Pancreas (tissue), 10 donors: ENCODE results near the gene FDCSP. TPM values are rescaled to one million over a fixed set of nuclear protein-coding genes. Genes with fewer than 3 reads are reported as not detected.
"Not testable (repeated sequence)": the region's sequence is repeated elsewhere in the genome, so short reads cannot be mapped to it uniquely, and the experiment has no call there.

ENCODE experiments used
- ATAC-seq, 4 donors: fragments of 200-7000 bp; cut with Tn5 transposase; one replicate each; pipeline versions ENCODE4 v1.8.0 to v1.9.1; 2020; ENCODE audit warnings: mild to moderate bottlenecking in 4 of 4, moderate library complexity in 4 of 4
- DNase-seq, 6 donors: peaks; one replicate each; pipeline ENCODE4 v3.0.0-alpha.2; 2020
- FAIRE-seq: peaks from 2 replicates; lab custom pipeline; 2012; peaks lifted over from hg19 to GRCh38; lab: Jason Lieb, UNC
- H3K27ac ChIP-seq, 4 donors: fragments of 200-600 bp; sonication (generic); 1 replicate in 3 of 4; 2 replicates in 1 of 4; pipeline versions ENCODE4 v1.5.0 to v1.8.0; 2020
- H3K27me3 ChIP-seq, 4 donors: fragments of 200-600 bp; one replicate each; pipeline ENCODE4 v1.8.0; 2021
- H3K36me3 ChIP-seq, 3 donors: fragments of 200-600 bp; sonication (generic) in 1 of 3; one replicate each; pipeline versions ENCODE4 v1.5.0 to v1.8.0; 2020 to 2021
- H3K4me1 ChIP-seq, 3 donors: fragments of 200-600 bp; one replicate each; pipeline ENCODE4 v1.8.0; 2021
- H3K4me3 ChIP-seq, 4 donors: fragments of 200-600 bp; sonication (generic) in 2 of 4; one replicate each; pipeline versions ENCODE4 v1.5.0 to v1.8.0; 2020 to 2021
- H3K9me3 ChIP-seq, 4 donors: fragments of 200-600 bp; one replicate each; pipeline ENCODE4 v1.8.0; 2021
- WGBS, 2 donors: extraction: QIAGEN DNeasy Blood & Tissue Kit; methylation state at CpG; one replicate each; pipeline ENCODE4 v1.1.7; 2013; 5-methylcytosine and 5-hydroxymethylcytosine counted together
- intact Hi-C, 3 donors: fragments of 100-400 bp; cut with DNase I; formaldehyde crosslinking; loops; one replicate each; pipeline versions ENCODE4 v1.11.1 to v1.14.2; 2022
- polyA plus RNA-seq, 2 donors: library from polyadenylated mRNA; stranded (reverse); fragments of 200-250 nt; gene quantifications; one replicate each; pipeline ENCODE4 v1.2.3, GENCODE V29; 2013
- total RNA-seq, 6 donors: library from RNA; stranded (reverse); fragmentation: NEBNext Ultra II Directional in 4 of 6; extraction: Animal tissue kit (Norgen Biotek cat#: 25700) in 4 of 6; gene quantifications; one replicate each; pipeline versions ENCODE4 v1.2.1 to v1.2.4, GENCODE V29; 2021 to 2023
- TF ChIP-seq, protein P1 (sequence below), 4 donors: fragments of 200-600 bp; sonication (generic) in 3 of 4; IDR thresholded peaks; one replicate each; pipeline versions ENCODE4 v1.5.0 to v1.8.0; 2021; ENCODE audit warnings: antibody characterized with exemption in 4 of 4
- donor health status: healthy with polysubstance abuse.
- donor health status: DM: no; HTN: no; CAD: no; lungs with moderate emphysema.
- donor health status: DM: no; HTN: no; CAD: no.
- donor health status: control.
- donor health status: control.
- donor health status: Bipolar disorder and iron deficiency.
- donor health status: DM: yes; HTN: yes; CAD: no.
- donor health status: DM: no; HTN: no; CAD: no.
- donor health status: DM: no; HTN: no; CAD: no.
- donor health status: DM: yes; HTN: yes; CAD: no.

Gene FDCSP
- total and polyA plus RNA-seq, 8 donors, result 0.28 to 0.94 (median 0.61) TPM; not detected in 5

DNA sequence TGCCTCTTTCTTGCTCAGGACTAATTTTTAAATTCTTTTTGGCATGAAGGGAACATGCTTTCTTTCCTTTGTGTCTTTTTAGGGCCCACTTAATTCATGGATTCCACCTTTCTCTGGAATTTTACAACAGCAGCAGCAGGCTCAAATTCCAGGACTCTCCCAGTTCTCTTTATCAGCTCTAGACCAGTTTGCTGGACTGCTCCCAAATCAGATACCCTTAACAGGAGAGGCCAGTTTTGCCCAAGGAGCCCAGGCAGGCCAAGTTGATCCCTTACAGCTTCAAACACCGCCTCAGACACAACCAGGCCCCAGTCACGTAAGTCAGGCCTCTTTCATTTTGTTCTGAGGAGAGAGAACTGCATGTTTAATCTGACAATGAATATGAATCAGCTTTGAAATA, 28.1 kb upstream of the FDCSP start:
- intact Hi-C loops, result no loop called here
- no peaks in the 10 kb centered on the region for H3K9me3 ChIP-seq
- H3K27ac ChIP-seq, result peak overlapping the region in 1 of 4 donors; percentile 21
- no peaks in the 10 kb centered on the region for H3K36me3 ChIP-seq
- ATAC-seq, result peak; percentile 77 to 98 (median 94)
- no peak overlapping the region for H3K4me3 ChIP-seq
- no peaks in the 10 kb centered on the region for H3K27me3 ChIP-seq
- peaks cover 0 to 22% (median 15%) of the 10 kb centered on the region in 3 donors for H3K4me1 ChIP-seq
- no peak for FAIRE-seq
- DNase-seq, result peak in 5 of 6 donors; percentile 29 to 67 (median 34)
- TF ChIP-seq, protein P1, sequence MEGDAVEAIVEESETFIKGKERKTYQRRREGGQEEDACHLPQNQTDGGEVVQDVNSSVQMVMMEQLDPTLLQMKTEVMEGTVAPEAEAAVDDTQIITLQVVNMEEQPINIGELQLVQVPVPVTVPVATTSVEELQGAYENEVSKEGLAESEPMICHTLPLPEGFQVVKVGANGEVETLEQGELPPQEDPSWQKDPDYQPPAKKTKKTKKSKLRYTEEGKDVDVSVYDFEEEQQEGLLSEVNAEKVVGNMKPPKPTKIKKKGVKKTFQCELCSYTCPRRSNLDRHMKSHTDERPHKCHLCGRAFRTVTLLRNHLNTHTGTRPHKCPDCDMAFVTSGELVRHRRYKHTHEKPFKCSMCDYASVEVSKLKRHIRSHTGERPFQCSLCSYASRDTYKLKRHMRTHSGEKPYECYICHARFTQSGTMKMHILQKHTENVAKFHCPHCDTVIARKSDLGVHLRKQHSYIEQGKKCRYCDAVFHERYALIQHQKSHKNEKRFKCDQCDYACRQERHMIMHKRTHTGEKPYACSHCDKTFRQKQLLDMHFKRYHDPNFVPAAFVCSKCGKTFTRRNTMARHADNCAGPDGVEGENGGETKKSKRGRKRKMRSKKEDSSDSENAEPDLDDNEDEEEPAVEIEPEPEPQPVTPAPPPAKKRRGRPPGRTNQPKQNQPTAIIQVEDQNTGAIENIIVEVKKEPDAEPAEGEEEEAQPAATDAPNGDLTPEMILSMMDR (IDR thresholded peaks at IDR 0.05), result no peak
- WGBS, 2 donors, result 11 to 16% methylated on average over 2 of the region's 2 CpGs

DNA sequence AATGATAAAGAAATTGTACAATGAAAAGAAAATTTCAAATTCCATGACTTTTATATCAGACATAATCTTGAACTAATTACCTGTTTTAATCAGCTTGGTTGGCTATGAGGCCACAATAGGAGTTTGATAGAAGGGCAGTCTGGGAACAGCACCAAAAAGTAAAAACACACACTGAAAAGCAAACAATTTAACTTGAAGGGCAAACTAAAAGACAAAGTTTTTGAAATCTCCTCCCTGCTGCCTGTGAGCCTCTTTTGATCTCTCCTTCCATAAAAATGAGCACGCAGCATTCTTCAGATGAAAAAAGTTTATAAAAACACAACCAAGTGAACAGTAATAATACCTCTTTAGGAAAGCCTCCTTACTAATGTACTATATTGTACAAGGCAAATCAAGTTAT, 22.3 kb upstream of the FDCSP start:
- peak in 2 of 4 donors; percentile 70 to 74 for ATAC-seq
- FAIRE-seq, result no peak
- no peak for DNase-seq
- 8 to 15% methylated on average over 1 of the region's 1 CpG for WGBS, 2 donors
- TF ChIP-seq, protein P1 (IDR thresholded peaks at IDR 0.05), result no peak
- Histone ChIP-seq H3K27me3 (no peaks in the 10 kb centered on the region), H3K4me1 (peaks cover 0 to 17% (median 9%) of the 10 kb centered on the region in 3 donors), H3K36me3 (no peaks in the 10 kb centered on the region), H3K27ac (no peak overlapping the region), H3K9me3 (no peaks in the 10 kb centered on the region), H3K4me3 (no peak overlapping the region)
- intact Hi-C loops, result no loop called here

DNA sequence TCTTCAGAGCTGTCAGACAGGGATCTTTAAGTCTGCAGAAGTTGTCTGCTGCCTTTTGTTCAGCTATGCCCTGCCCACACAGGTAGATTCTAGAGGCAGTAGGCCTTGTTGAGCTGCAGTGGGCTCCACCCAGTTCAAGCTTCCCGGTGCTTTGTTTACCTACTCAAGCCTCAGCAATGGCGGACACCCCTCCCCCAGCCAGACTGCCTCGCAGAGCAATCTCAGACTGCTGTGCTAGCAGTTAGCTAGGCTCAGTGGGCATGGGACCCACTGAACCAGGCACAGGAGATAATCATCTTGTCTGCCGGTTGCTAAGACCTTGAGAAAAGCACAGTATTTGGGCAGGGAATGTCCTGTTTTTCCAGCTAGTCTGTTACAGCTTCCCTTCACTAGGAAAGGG, 13.2 kb upstream of the FDCSP start:
- H3K27me3 ChIP-seq, intact Hi-C loops, H3K4me1 ChIP-seq, H3K4me3 ChIP-seq, DNase-seq, H3K36me3 ChIP-seq, H3K27ac ChIP-seq, ATAC-seq, FAIRE-seq, H3K9me3 ChIP-seq: not testable (repeated sequence)
- WGBS, 2 donors, result 43 to 53% methylated on average over 4 of the region's 4 CpGs

DNA sequence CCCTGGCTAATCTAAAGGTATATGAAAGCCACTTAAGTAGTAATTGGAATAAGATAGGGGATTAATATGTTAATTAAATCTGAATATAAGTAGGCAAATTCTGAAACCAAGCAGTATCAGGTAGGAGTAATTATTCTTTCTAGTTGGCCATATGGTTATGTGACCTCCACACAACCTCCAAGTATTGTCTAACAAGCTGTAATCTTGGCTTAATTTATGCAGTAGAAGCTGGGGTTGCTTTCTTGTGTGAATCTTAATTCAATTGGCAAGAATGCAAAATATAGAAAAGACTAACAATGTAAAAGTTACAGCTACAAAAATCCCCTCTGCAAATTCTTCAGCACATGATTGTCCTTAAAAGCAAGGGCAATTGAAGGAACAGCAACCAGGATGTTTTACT, 9.8 kb upstream of the FDCSP start:
- intact Hi-C loops, H3K36me3 ChIP-seq, DNase-seq, H3K27ac ChIP-seq, ATAC-seq, H3K4me3 ChIP-seq, H3K27me3 ChIP-seq, H3K9me3 ChIP-seq, FAIRE-seq, H3K4me1 ChIP-seq: not testable (repeated sequence)

DNA sequence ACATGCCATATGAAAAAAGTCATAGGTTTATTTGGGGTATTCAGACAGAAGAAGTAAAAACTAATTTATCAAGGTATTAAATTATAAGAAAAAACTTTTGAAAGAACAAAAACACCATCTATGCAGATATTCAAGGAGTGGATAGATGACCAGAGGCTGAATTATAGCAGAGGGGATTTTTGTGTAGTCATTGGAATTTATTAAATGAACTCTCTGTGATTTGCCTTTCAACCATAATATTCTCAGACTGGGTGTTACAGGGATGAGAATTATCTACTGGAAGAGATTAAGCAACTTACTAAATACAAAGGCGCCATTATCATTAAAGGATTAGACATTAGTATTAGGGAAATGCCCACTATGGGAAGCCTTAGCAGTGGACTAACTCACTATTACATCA, 9.4 kb upstream of the FDCSP start:
- intact Hi-C loops, FAIRE-seq, H3K9me3 ChIP-seq: not testable (repeated sequence)

DNA sequence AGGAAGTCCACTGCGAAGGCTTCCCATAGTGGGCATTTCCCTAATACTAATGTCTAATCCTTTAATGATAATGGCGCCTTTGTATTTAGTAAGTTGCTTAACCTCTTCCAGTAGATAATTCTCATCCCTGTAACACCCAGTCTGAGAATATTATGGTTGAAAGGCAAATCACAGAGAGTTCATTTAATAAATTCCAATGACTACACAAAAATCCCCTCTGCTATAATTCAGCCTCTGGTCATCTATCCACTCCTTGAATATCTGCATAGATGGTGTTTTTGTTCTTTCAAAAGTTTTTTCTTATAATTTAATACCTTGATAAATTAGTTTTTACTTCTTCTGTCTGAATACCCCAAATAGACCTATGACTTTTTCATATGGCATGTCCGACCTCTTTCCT, 4.5 kb upstream of the FDCSP start:
- H3K27me3 ChIP-seq, H3K9me3 ChIP-seq, H3K4me1 ChIP-seq, H3K4me3 ChIP-seq, H3K27ac ChIP-seq, H3K36me3 ChIP-seq, intact Hi-C loops, DNase-seq, ATAC-seq, FAIRE-seq: not testable (repeated sequence)
- 84 to 95% methylated on average over 3 of the region's 3 CpGs for WGBS, 2 donors

More for the DNA sequence above, 9.4 kb upstream of the FDCSP start:
- not testable (repeated sequence) for H3K27ac ChIP-seq, H3K36me3 ChIP-seq, DNase-seq, H3K27me3 ChIP-seq, H3K4me1 ChIP-seq, H3K4me3 ChIP-seq, ATAC-seq
- 90 to 95% methylated on average over 1 of the region's 1 CpG for WGBS, 2 donors

DNA sequence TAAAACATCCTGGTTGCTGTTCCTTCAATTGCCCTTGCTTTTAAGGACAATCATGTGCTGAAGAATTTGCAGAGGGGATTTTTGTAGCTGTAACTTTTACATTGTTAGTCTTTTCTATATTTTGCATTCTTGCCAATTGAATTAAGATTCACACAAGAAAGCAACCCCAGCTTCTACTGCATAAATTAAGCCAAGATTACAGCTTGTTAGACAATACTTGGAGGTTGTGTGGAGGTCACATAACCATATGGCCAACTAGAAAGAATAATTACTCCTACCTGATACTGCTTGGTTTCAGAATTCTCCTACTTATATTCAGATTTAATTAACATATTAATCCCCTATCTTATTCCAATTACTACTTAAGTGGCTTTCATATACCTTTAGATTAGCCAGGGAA, 4.1 kb upstream of the FDCSP start:
- H3K36me3 ChIP-seq, ATAC-seq, H3K9me3 ChIP-seq, H3K27ac ChIP-seq, H3K4me3 ChIP-seq, H3K27me3 ChIP-seq, FAIRE-seq, H3K4me1 ChIP-seq, intact Hi-C loops, DNase-seq: not testable (repeated sequence)
